T-cell (primary cell): ENCODE data around the gene PLEKHG5. TPM values are rescaled to one million over a fixed set of nuclear protein-coding genes. Genes with fewer than 3 reads are reported as not detected.

Experiments used
- ATAC-seq, 4 experiments: fragments of 200-7000 bp in 3 of 4; fragments of 150-1000 bp in 1 of 4; cut with Tn5 transposase; replicated peaks in 1 of 4; 1 replicate in 3 of 4; 2 replicates in 1 of 4; pipeline ENCODE4 v1.10.0; 2021; ENCODE audit warnings: moderate library complexity in 3 of 4, mild to moderate bottlenecking in 2 of 4, moderate number of reproducible peaks in 1 of 4
- CTCF ChIA-PET, 2 donors: fragments of 300-600 bp; sonication (Branson Sonifier 250); formaldehyde crosslinking; loops; one replicate each; lab custom pipeline; 2022; ENCODE audit warnings: antibody characterized with exemption in 2 of 2; lab: Charles Lee
- POLR2A ChIA-PET, 2 donors: fragments of 300-600 bp; sonication (Branson Sonifier 250); formaldehyde crosslinking; loops; one replicate each; lab custom pipeline; 2022; ENCODE audit warnings: antibody characterized with exemption in 2 of 2; lab: Charles Lee
- DNase-seq, 35 experiments: peaks; one replicate each; pipeline versions ENCODE4 v3.0.0 to v3.0.0-alpha.2; 2013 to 2023
- H3K27ac ChIP-seq: one replicate; pipeline ENCODE4 v1.5.1; 2013; ENCODE audit warnings: low read length
- H3K27me3 ChIP-seq, 2 experiments: replicated peaks in 1 of 2; 1 replicate in 1 of 2; 2 replicates in 1 of 2; pipeline versions ENCODE4 v1.6.1 to v1.7.0; 2013; ENCODE audit warnings: low read length in 1 of 2, mixed read lengths in 1 of 2; ENCODE audit not compliant: control insufficient read depth in 2 of 2, insufficient read depth in 2 of 2; ENCODE audit errors: extremely low read depth in 1 of 2
- H3K36me3 ChIP-seq, 2 donors: 1 replicate in 1 of 2; 2 replicates in 1 of 2; pipeline versions ENCODE4 v1.6.1 to v1.7.0; 2013; ENCODE audit warnings: low read length in 1 of 2; ENCODE audit not compliant: control insufficient read depth in 2 of 2, insufficient read depth in 1 of 2; ENCODE audit errors: extremely low read depth in 1 of 2
- H3K4me1 ChIP-seq, 2 experiments: 1 replicate in 1 of 2; 2 replicates in 1 of 2; pipeline versions ENCODE4 v1.6.1 to v1.7.0; 2013; ENCODE audit warnings: low read length in 2 of 2, mixed read lengths in 1 of 2; ENCODE audit not compliant: insufficient read depth in 2 of 2, control insufficient read depth in 1 of 2; ENCODE audit errors: extremely low read depth in 1 of 2
- H3K4me3 ChIP-seq, 2 donors: 1 replicate in 1 of 2; 2 replicates in 1 of 2; pipeline versions ENCODE4 v1.5.1 to v1.7.0; 2013; ENCODE audit warnings: mild to moderate bottlenecking in 2 of 2, low read length in 1 of 2, moderate library complexity in 1 of 2; ENCODE audit not compliant: control insufficient read depth in 1 of 2; ENCODE audit errors: extremely low read depth in 1 of 2
- H3K9me3 ChIP-seq: 2 replicates; pipeline ENCODE4 v1.7.0; 2013
- H3K27ac Mint-ChIP-seq, 2 donors: one replicate each; pipeline ENCODE4 v1.8.0; 2020 to 2021; ENCODE audit warnings: mild to moderate bottlenecking in 2 of 2, mixed read lengths in 2 of 2
- H3K27me3 Mint-ChIP-seq, 2 donors: one replicate each; pipeline ENCODE4 v1.8.0; 2021 to 2022; ENCODE audit warnings: mixed read lengths in 2 of 2
- H3K36me3 Mint-ChIP-seq: one replicate; pipeline ENCODE4 v1.8.0; 2021; ENCODE audit warnings: mixed read lengths
- H3K4me1 Mint-ChIP-seq, 3 donors: one replicate each; pipeline ENCODE4 v1.8.0; 2020 to 2022; ENCODE audit warnings: mixed read lengths in 3 of 3, mild to moderate bottlenecking in 1 of 3
- H3K4me3 Mint-ChIP-seq, 3 donors: one replicate each; pipeline ENCODE4 v1.8.0; 2020 to 2022; ENCODE audit warnings: mild to moderate bottlenecking in 3 of 3, mixed read lengths in 3 of 3, moderate library complexity in 3 of 3
- H3K9me3 Mint-ChIP-seq, 3 donors: one replicate each; pipeline ENCODE4 v1.8.0; 2020 to 2022; ENCODE audit warnings: mixed read lengths in 3 of 3
- WGBS: methylation state at CpG from one replicate; pipeline ENCODE4 v1.1.5; 2013; ENCODE audit warnings: missing lambda C conversion rate; ENCODE audit not compliant: insufficient coverage; 5-methylcytosine and 5-hydroxymethylcytosine counted together
- total RNA-seq, 35 experiments: library from RNA in 6 of 35; stranded (reverse) in 6 of 35; fragments of 120-200 nt in 1 of 35; gene quantifications; one replicate each; pipeline versions ENCODE4 v1.2.1 to v1.2.4 and lab custom pipeline; 2013 to 2026

Gene PLEKHG5
- total RNA-seq, 5 donors from 2014 or later (not counting 1 experiment from before 2014, with no cell fraction given) = 7.1 to 18.2 (median 8.4) TPM

- CTCF ChIA-PET = interaction anchor here in 1 of 2 donors (0.6 kb wide), 1 partner anchor 68 kb away, joined by 3 read pairs; the partner anchor contains the start of gene ACOT7
- H3K36me3 ChIP-seq = peaks cover 9 to 30% of the 10 kb centered on the region in 2 donors
- peak overlapping the region; percentile 96 to 97 for H3K27ac Mint-ChIP-seq
- H3K4me1 Mint-ChIP-seq = peaks cover 48 to 62% (median 52%) of the 10 kb centered on the region in 3 donors
- H3K27ac ChIP-seq = peak overlapping the region; percentile 99
- 87% methylated on average over 48 of the region's 48 CpGs for WGBS
- H3K4me3 Mint-ChIP-seq = peak overlapping the region; percentile 51 to 92 (median 64)
- ATAC-seq (no peak), DNase-seq (no peak)
- H3K9me3 ChIP-seq = no peaks in the 10 kb centered on the region
- H3K4me3 ChIP-seq = no peak overlapping the region
- POLR2A ChIA-PET = interaction anchor here in 1 of 2 donors (0.7 kb wide), 1 partner anchor 190 kb away, joined by 5 read pairs; no protein-coding TSS in a partner anchor
- peaks cover 32% of the 10 kb centered on the region for H3K36me3 Mint-ChIP-seq
- peaks cover 0 to 13% of the 10 kb centered on the region in 2 experiments for H3K27me3 ChIP-seq
- H3K4me1 ChIP-seq = peaks cover 37 to 75% of the 10 kb centered on the region in 2 experiments
- H3K9me3 Mint-ChIP-seq = no peaks in the 10 kb centered on the region
- H3K27me3 Mint-ChIP-seq = peaks cover 2 to 3% of the 10 kb centered on the region in 2 donors
These were observed 29.7 kb downstream of the PLEKHG5 start for GRCh38 chr1:6461538-6462411.

- H3K36me3 Mint-ChIP-seq = peaks cover 36% of the 10 kb centered on the region
- no peaks in the 10 kb centered on the region for H3K9me3 ChIP-seq
- peaks cover 48 to 62% (median 55%) of the 10 kb centered on the region in 3 donors for H3K4me1 Mint-ChIP-seq
- H3K27me3 ChIP-seq = peaks cover 2 to 17% of the 10 kb centered on the region in 2 experiments
- ATAC-seq = no peak
- ChIA-PET POLR2A (interaction anchor here in 1 of 2 donors (1.1 kb wide), 1 partner anchor 23 kb away, joined by 7 read pairs; no protein-coding TSS in a partner anchor), CTCF (interaction anchor here in 1 of 2 donors (1.5 kb wide), 1 partner anchor 12 kb away, joined by 8 read pairs; no protein-coding TSS in a partner anchor)
- DNase-seq = no peak
- H3K4me3 ChIP-seq = peak overlapping the region; percentile 62 to 68
- peak overlapping the region; percentile 99 for H3K27ac ChIP-seq
- peaks cover 35 to 70% of the 10 kb centered on the region in 2 experiments for H3K4me1 ChIP-seq
- H3K27ac Mint-ChIP-seq = peak overlapping the region; percentile 96 to 99
- H3K27me3 Mint-ChIP-seq = peaks cover 3 to 6% of the 10 kb centered on the region in 2 donors
- H3K4me3 Mint-ChIP-seq = peak overlapping the region; percentile 87 to 94 (median 92)
- 93% methylated on average over 40 of the region's 40 CpGs for WGBS
- peaks cover 9 to 30% of the 10 kb centered on the region in 2 donors for H3K36me3 ChIP-seq
- H3K9me3 Mint-ChIP-seq = no peaks in the 10 kb centered on the region
These were observed 30.4 kb downstream of the PLEKHG5 start for GRCh38 chr1:6461051-6461530.

GRCh38 chr1:6460301-6461050 lies 31.0 kb downstream of the PLEKHG5 start:
- Mint-ChIP-seq H3K27me3 (peaks cover 3 to 8% of the 10 kb centered on the region in 2 donors), H3K4me1 (peaks cover 48 to 64% (median 57%) of the 10 kb centered on the region in 3 donors), H3K27ac (peak overlapping the region; percentile 96 to 99), H3K4me3 (peak overlapping the region; percentile 87 to 94 (median 92)), H3K36me3 (peaks cover 36% of the 10 kb centered on the region), H3K9me3 (no peaks in the 10 kb centered on the region)
- H3K27ac ChIP-seq = peak overlapping the region; percentile 99
- no peaks in the 10 kb centered on the region for H3K9me3 ChIP-seq
- peak; percentile 86 to 97 (median 94) for DNase-seq
- H3K27me3 ChIP-seq = peaks cover 2 to 23% of the 10 kb centered on the region in 2 experiments
- POLR2A ChIA-PET = interaction anchor here (0.6 to 1.1 kb wide), 10 partner anchors 10 to 466 kb away, joined by 3 to 12 read pairs (median 4); partner anchors contain the start of gene ACOT7 (in 1 of the 2)
- CTCF ChIA-PET = interaction anchor here (0.5 to 1.5 kb wide), 5 partner anchors 12 to 506 kb away, joined by 3 to 8 read pairs (median 5); no protein-coding TSS in a partner anchor
- peak overlapping the region; percentile 62 to 68 for H3K4me3 ChIP-seq
- 8% methylated on average over 16 of the region's 39 CpGs for WGBS
- peaks cover 9 to 30% of the 10 kb centered on the region in 2 donors for H3K36me3 ChIP-seq
- peaks cover 35 to 69% of the 10 kb centered on the region in 2 experiments for H3K4me1 ChIP-seq
- peak; percentile 81 to 89 (median 84) for ATAC-seq

- H3K27me3 Mint-ChIP-seq = peaks cover 3 to 8% of the 10 kb centered on the region in 2 donors
- peak overlapping the region; percentile 47 to 68 for H3K4me3 ChIP-seq
- POLR2A ChIA-PET = interaction anchor here (0.7 to 1.1 kb wide), 9 partner anchors 10 to 465 kb away, joined by 3 to 12 read pairs (median 4); partner anchors contain the start of gene ACOT7 (in 1 of the 2)
These were observed 31.6 kb downstream of the PLEKHG5 start for GRCh38 chr1:6459850-6460265.

GRCh38 chr1:6456800-6457466 lies 34.5 kb downstream of the PLEKHG5 start:
- WGBS = 86% methylated on average over 8 of the region's 11 CpGs
- Mint-ChIP-seq H3K4me3 (peak overlapping the region in 2 of 3 donors; percentile 37 to 52), H3K27ac (peak overlapping the region in 1 of 2 donors; percentile 7)

More at GRCh38 chr1:6459850-6460265, 31.6 kb downstream of the PLEKHG5 start:
- ATAC-seq = peak; percentile 34 to 63 (median 58)
- CTCF ChIA-PET = interaction anchor here (0.5 to 1.5 kb wide), 6 partner anchors 11 to 505 kb away, joined by 3 to 8 read pairs (median 4); no protein-coding TSS in a partner anchor
- Histone ChIP-seq H3K27me3 (peaks cover 2 to 20% of the 10 kb centered on the region in 2 experiments), H3K36me3 (peaks cover 9 to 30% of the 10 kb centered on the region in 2 donors), H3K27ac (peak overlapping the region; percentile 99), H3K4me1 (peaks cover 35 to 65% of the 10 kb centered on the region in 2 experiments), H3K9me3 (no peaks in the 10 kb centered on the region)
- DNase-seq = peak in 34 of 35 experiments; percentile 32 to 79 (median 52)
- Mint-ChIP-seq H3K4me3 (peak overlapping the region; percentile 87 to 94 (median 92)), H3K36me3 (peaks cover 36% of the 10 kb centered on the region), H3K27ac (peak overlapping the region; percentile 96 to 99), H3K4me1 (peaks cover 48 to 64% (median 57%) of the 10 kb centered on the region in 3 donors), H3K9me3 (no peaks in the 10 kb centered on the region)
- 6% methylated on average over 18 of the region's 18 CpGs for WGBS

More at GRCh38 chr1:6456800-6457466, 34.5 kb downstream of the PLEKHG5 start:
- no peak for DNase-seq
- Histone ChIP-seq H3K4me1 (peaks cover 19 to 44% of the 10 kb centered on the region in 2 experiments), H3K4me3 (no peak overlapping the region), H3K27me3 (peaks cover 2 to 43% of the 10 kb centered on the region in 2 experiments), H3K27ac (no peak overlapping the region), H3K36me3 (peaks cover 0 to 12% of the 10 kb centered on the region in 2 donors), H3K9me3 (no peaks in the 10 kb centered on the region)
- H3K27me3 Mint-ChIP-seq = peaks cover 13 to 22% of the 10 kb centered on the region in 2 donors
- ATAC-seq = no peak
- H3K4me1 Mint-ChIP-seq = peaks cover 32 to 50% (median 43%) of the 10 kb centered on the region in 3 donors
- ChIA-PET CTCF (interaction anchor here (0.6 to 0.7 kb wide), 2 partner anchors 14 to 201 kb away, joined by 3 to 5 read pairs; no protein-coding TSS in a partner anchor), POLR2A (no interaction called here)
- peaks cover 14% of the 10 kb centered on the region for H3K36me3 Mint-ChIP-seq
- no peaks in the 10 kb centered on the region for H3K9me3 Mint-ChIP-seq
